Stimulated activated CD4-positive, alpha-beta T cell treated with anti-CD3 and anti-CD28 coated beads, TNF-alpha, amount 100 ng/mL, for 24 hours (primary cell): ENCODE measurements around the gene ZDHHC17.
"Not testable (repeated sequence)": the region's sequence is repeated elsewhere in the genome, so short reads cannot be mapped to it uniquely, and the experiment has no call there.

Experiments used
- DNase-seq, 3 experiments: peaks; one replicate each; pipeline ENCODE4 v3.0.0-alpha.2; 2020; ENCODE audit warnings: low read depth in 3 of 3

The ZDHHC17 gene

DNA sequence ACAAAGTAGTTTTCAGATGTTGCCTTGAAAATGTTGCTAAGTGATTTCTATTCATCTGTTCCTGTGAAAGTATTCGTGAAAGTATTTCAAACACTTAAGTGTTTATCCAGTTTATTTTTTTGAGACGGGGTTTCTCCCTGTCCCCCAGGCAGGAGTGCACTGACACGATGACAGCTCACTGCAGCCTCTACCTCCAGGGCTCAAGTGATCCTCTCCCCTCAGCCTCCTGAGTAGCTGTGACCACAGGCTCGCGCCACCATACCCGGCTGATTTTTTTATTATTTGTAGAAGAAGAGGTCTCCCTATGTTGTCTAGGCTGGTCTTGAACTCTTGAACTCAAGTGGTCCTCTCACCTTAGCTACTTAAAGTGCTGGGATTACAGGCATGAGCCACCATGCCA lies 1.7 kb downstream of the ZDHHC17 start:
- no peak for DNase-seq

- no peak for DNase-seq
These were observed 2.2 kb downstream of the ZDHHC17 start for GRCh38 chr12:76766161-76766560.

DNA sequence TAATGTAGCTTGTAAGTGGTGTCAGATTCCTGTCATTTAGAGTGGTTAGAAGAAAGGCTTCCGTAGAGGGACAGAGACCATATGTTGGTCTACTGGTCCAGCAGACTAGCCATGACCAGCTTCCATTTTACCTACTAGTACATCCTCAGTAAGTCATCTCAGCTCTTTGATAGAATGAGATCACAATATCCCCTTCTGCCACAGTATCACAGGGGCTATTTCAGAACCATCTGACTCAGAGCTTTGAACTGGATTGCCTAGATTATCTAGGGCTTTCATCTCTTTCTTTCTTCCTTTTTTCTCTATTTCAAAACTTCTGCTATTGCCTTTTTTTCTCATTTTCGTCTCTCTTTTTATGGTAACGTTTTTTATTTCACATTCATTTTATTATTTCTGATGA lies 4.7 kb downstream of the ZDHHC17 start:
- DNase-seq: no peak

- DNase-seq: no peak
These were observed 13.9 kb downstream of the ZDHHC17 start for GRCh38 chr12:76777765-76778216.

GRCh38 chr12:76778364-76778763 lies 14.4 kb downstream of the ZDHHC17 start:
- DNase-seq: no peak

DNA sequence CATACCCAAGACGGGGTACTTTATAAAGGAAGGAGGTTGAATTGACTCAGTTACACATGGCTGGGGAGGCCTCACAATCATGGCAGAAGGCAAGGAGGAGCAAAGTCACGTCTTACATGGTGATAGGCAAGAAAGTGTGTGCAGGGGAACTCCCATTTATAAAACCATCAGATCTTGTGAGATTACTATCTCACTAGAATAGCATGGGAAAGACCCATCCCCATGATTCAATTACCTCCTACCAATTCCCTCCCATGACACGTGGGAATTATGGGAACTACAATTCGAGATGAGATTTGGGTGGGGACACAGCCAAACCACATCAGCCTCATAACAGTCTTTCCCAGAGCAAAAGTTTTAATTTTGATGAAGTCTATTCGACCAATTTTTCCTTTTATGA lies 15.4 kb downstream of the ZDHHC17 start:
- DNase-seq: not testable (repeated sequence)

- DNase-seq: no peak
These were observed 17.4 kb downstream of the ZDHHC17 start for GRCh38 chr12:76781321-76781720.

DNA sequence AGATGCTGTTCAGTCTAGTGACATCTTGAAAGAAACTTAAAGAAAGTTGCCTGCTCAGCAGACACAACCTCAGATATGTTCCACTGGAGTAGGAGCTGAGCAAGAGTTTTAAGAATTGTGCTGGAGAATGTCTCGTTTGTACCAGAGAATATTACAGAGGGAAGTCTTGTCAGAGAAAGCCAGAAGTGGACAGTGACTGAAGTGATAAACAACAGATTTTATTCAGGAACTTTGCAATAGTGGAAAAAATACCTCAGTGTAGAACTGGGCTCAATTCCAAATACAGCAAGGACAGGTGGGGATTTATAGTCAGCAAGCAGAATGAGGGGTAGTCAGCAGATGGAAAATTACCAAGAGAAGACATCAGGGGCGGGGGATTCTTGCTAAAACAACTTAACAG lies 18.6 kb downstream of the ZDHHC17 start:
- DNase-seq: no peak

- DNase-seq: no peak
These were observed 20.7 kb downstream of the ZDHHC17 start for GRCh38 chr12:76784600-76785051.

GRCh38 chr12:76785407-76785806 lies 21.5 kb downstream of the ZDHHC17 start:
- no peak for DNase-seq

- no peak for DNase-seq
These were observed 23.1 kb downstream of the ZDHHC17 start for GRCh38 chr12:76786986-76787385.

- no peak for DNase-seq
These were observed 23.8 kb downstream of the ZDHHC17 start for GRCh38 chr12:76787689-76788088.

DNA sequence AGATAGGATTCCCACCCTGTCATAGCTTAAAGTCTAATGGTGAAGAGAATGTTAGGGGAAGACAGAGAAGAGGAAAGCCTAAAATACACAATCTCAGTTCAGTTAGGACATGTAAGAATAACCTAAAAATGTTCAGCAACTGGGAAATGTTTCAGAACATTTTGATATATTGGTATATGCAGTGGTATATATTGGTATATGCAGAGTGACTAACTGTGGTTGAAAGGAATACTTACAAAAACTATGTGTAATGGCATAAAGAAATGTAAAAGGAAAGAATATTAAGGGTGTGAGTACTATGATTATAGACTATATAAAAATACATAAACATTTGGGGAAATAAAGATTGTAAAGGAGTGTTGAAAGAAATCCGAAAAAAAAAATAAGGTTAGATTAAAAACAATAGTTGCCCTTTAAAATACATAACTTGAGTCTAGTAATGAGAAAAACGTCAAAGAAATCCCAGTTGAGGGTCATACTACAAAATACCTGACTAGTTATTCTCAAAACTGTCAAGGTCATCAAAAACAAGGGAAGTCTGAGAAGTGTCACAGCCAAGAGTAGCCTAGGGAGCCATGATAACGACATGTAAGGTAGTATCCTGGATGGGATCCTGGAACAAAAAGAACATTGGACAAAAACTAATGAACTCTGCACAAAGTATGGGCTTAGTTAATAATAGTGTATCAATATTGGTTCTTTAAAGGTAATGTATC lies 25.6 kb downstream of the ZDHHC17 start:
- no peak for DNase-seq

- DNase-seq: no peak
These were observed 26.9 kb downstream of the ZDHHC17 start for GRCh38 chr12:76790564-76791552.

GRCh38 chr12:76792828-76793227 lies 28.9 kb downstream of the ZDHHC17 start:
- DNase-seq: no peak

DNA sequence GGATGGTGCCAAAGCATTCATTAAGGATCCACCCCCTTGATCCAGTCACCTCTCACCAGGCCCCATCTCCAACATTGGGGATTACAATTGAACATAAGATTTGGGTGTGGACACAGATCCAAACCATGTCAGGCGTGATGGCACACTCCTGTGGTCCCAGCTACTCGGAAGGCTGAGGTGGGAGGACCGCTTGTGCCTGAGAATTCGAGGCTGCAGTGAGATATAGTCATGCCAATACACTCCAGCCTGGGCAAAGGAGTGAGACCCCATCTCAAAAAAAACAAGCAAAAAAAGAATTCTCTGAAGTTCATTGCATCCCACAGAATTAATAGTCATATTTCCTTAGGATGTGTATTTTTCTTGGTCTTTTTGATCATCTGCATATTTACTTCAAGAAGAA lies 34.9 kb downstream of the ZDHHC17 start:
- DNase-seq: no peak

- no peak for DNase-seq
These were observed 35.4 kb downstream of the ZDHHC17 start for GRCh38 chr12:76799362-76799761.

DNA sequence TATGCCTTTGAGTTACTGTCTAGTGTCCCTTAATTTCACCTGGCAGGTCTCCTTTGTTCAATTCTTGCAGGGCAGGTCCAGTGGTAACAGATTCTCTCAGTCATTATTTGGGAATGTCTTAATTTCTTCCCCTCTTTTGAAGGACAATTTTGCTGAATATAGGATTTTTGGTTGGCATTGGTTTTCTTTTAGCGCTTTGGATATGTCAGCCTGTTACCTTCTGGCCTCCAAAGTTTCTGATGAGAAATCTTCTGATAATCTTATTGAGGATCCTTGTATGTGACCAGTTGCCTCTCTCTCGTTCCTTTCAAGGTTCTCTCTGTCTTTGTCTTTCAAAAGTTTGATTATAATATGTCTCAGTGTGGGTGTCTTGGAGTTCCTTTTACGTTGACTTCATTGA lies 38.1 kb downstream of the ZDHHC17 start:
- no peak for DNase-seq

DNA sequence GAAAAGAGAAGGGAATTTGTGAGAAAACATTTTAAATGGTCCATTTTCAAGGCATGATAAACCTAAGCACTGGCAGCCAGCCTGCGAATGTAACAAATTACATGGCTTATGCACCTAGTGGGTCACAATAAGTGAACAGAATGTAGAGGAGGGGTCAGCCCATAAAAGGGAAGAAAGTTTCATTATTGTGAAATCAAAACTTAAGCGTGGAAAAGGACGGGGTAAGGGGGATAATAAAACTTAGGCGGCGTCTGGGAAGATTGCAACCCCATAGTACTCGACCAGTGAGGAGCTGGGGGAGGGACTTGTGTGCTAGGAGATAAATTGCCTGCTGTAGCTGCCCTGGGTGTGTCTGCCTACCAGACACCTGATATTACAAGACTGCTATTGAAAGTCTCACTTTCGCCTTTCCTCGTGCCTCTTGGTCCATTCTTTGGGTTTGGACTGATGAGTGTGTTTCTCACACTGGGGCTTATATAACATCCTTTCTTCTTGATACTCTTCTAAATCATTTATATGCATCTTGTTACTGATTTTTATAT lies 40.6 kb downstream of the ZDHHC17 start:
- no peak for DNase-seq

- DNase-seq: no peak
These were observed 46.9 kb downstream of the ZDHHC17 start for GRCh38 chr12:76810671-76811419.

DNA sequence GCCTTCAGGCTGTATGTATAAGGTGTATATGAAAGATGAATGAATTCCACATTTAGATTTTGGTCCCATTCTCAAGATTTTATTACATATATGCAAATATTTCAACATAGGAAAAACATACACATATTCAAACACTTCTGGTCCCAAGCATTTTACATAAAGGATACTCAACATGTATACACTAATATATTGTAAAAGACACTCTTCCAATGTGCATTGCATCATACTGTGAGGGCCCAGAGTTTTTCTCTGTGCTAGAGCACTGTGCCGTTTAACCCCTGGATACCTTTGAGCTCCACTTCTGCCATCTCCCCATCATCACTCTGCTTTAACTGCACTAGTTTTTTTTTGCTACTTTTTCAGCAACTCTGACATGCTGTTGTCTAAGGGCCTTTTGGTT lies 48.1 kb downstream of the ZDHHC17 start:
- no peak for DNase-seq

GRCh38 chr12:76813265-76813664 lies 49.4 kb downstream of the ZDHHC17 start:
- no peak for DNase-seq
